Nephron (organoid): Measurements from ENCODE around the gene RANBP17.

ENCODE experiments used
- H3K27ac Mint-ChIP-seq, 3 experiments: 2 replicates each; pipeline ENCODE4 v1.8.0; 2020; ENCODE audit warnings: mixed read lengths in 3 of 3, mild to moderate bottlenecking in 2 of 3, moderate library complexity in 1 of 3
- H3K27me3 Mint-ChIP-seq: 2 replicates; pipeline ENCODE4 v1.8.0; 2021; ENCODE audit warnings: low read depth, mild to moderate bottlenecking, moderate library complexity, mixed read lengths
- H3K36me3 Mint-ChIP-seq: 2 replicates; pipeline ENCODE4 v1.8.0; 2020; ENCODE audit warnings: low read depth, mixed read lengths
- H3K4me1 Mint-ChIP-seq: 2 replicates; pipeline ENCODE4 v1.8.0; 2020; ENCODE audit warnings: mixed read lengths
- H3K4me3 Mint-ChIP-seq, 3 experiments: 2 replicates each; pipeline ENCODE4 v1.8.0; 2020; ENCODE audit warnings: mild to moderate bottlenecking in 3 of 3, mixed read lengths in 3 of 3, moderate library complexity in 2 of 3
- H3K9me3 Mint-ChIP-seq: 2 replicates; pipeline ENCODE4 v1.8.0; 2020; ENCODE audit warnings: mixed read lengths
- CTCF ChIP-seq, 3 experiments: fragments of 200-600 bp; sonication (generic); IDR thresholded peaks; one replicate each; pipeline ENCODE4 v1.5.0; 2021; ENCODE audit warnings: antibody characterized with exemption in 3 of 3; ENCODE audit not compliant: unreplicated experiment in 3 of 3

The RANBP17 gene

GRCh38 chr5:170861917-170862766 lies at the start of gene RANBP17:
Gene RANBP17, plus strand, starts transcription at chr5:170862018.
- Mint-ChIP-seq H3K36me3 (peaks cover 20% of the 10 kb centered on the region), H3K4me3 (peak within 1 kb of the TSS; percentile 86 to 92 (median 91)), H3K9me3 (peaks cover 22% of the 10 kb centered on the region), H3K4me1 (peaks cover 22% of the 10 kb centered on the region), H3K27ac (peak within 1 kb of the TSS; percentile 18 to 43 (median 35)), H3K27me3 (no peaks in the 10 kb centered on the region)
- no peak for TF ChIP-seq CTCF (IDR thresholded peaks at IDR 0.05; ENCODE audit: unreplicated experiment in 3 of 3)

GRCh38 chr5:170813231-170813630 lies 48.6 kb upstream of the RANBP17 start:
- Mint-ChIP-seq H3K36me3 (no peaks in the 10 kb centered on the region), H3K27me3 (peaks cover 11% of the 10 kb centered on the region), H3K4me1 (peaks cover 4% of the 10 kb centered on the region), H3K27ac (no peak overlapping the region), H3K4me3 (no peak overlapping the region), H3K9me3 (no peaks in the 10 kb centered on the region)
- TF ChIP-seq CTCF (IDR thresholded peaks at IDR 0.05; ENCODE audit: unreplicated experiment in 3 of 3) = no peak

- H3K4me3 Mint-ChIP-seq = no peak overlapping the region
- H3K27me3 Mint-ChIP-seq = peaks cover 12% of the 10 kb centered on the region
- peak overlapping the region in 1 of 3 experiments; percentile 78 for H3K27ac Mint-ChIP-seq
- no peaks in the 10 kb centered on the region for H3K9me3 Mint-ChIP-seq
- H3K4me1 Mint-ChIP-seq = peaks cover 25% of the 10 kb centered on the region
- no peak for TF ChIP-seq CTCF (IDR thresholded peaks at IDR 0.05; ENCODE audit: unreplicated experiment in 3 of 3)
- H3K36me3 Mint-ChIP-seq = no peaks in the 10 kb centered on the region
These were observed 44.6 kb upstream of the RANBP17 start for GRCh38 chr5:170817195-170817594.

GRCh38 chr5:170818232-170818631 lies 43.6 kb upstream of the RANBP17 start:
- no peaks in the 10 kb centered on the region for H3K36me3 Mint-ChIP-seq
- peak overlapping the region in 2 of 3 experiments; percentile 73 to 78 for H3K27ac Mint-ChIP-seq

GRCh38 chr5:170819824-170820223 lies 42.0 kb upstream of the RANBP17 start:
- H3K36me3 Mint-ChIP-seq = no peaks in the 10 kb centered on the region
- H3K4me1 Mint-ChIP-seq = peaks cover 25% of the 10 kb centered on the region
- no peak overlapping the region for H3K4me3 Mint-ChIP-seq
- no peak for TF ChIP-seq CTCF (IDR thresholded peaks at IDR 0.05; ENCODE audit: unreplicated experiment in 3 of 3)
- peaks cover 5% of the 10 kb centered on the region for H3K27me3 Mint-ChIP-seq
- peak overlapping the region in 1 of 3 experiments; percentile 14 for H3K27ac Mint-ChIP-seq
- peaks cover 3% of the 10 kb centered on the region for H3K9me3 Mint-ChIP-seq

More at GRCh38 chr5:170818232-170818631, 43.6 kb upstream of the RANBP17 start:
- TF ChIP-seq CTCF (IDR thresholded peaks at IDR 0.05; ENCODE audit: unreplicated experiment in 3 of 3) = no peak
- no peak overlapping the region for H3K4me3 Mint-ChIP-seq
- H3K9me3 Mint-ChIP-seq = peaks cover under 1% of the 10 kb centered on the region
- H3K4me1 Mint-ChIP-seq = peaks cover 25% of the 10 kb centered on the region
- H3K27me3 Mint-ChIP-seq = peaks cover 10% of the 10 kb centered on the region
